GM12864 (cell line): ENCODE data around the gene PCDHA6.
"Not testable (repeated sequence)": the region's sequence is repeated elsewhere in the genome, so short reads cannot be mapped to it uniquely, and the experiment has no call there.

ENCODE experiments used
- DNase-seq: peaks from one replicate; pipeline ENCODE4 v3.0.0-alpha.2; 2011; ENCODE audit warnings: low read depth
- H3K4me3 ChIP-seq: 2 replicates; pipeline ENCODE4 v1.5.1; 2011; ENCODE audit warnings: mild to moderate bottlenecking, low read depth, low read length, control low read depth
- CTCF ChIP-seq: IDR thresholded peaks from 2 replicates; pipeline ENCODE4 v1.5.1; 2011; ENCODE audit warnings: low read depth, mild to moderate bottlenecking, moderate library complexity, low read length, control low read depth, inconsistent platforms; ENCODE audit errors: missing control alignments

PCDHA6 gene

GRCh38 chr5:140862441-140863295 is 34.9 kb downstream of the PCDHA6 start:
- no peak for DNase-seq
- no peak for TF ChIP-seq CTCF
- no peak overlapping the region for H3K4me3 ChIP-seq

GRCh38 chr5:140868721-140869554 is 41.2 kb downstream of the PCDHA6 start, which contains the start of gene PCDHA11:
Gene PCDHA11 (plus strand): TSS chr5:140868957. CDS start chr5:140869104, 147 bp downstream.
- no peak for TF ChIP-seq CTCF
- H3K4me3 ChIP-seq: no peak within 1 kb of the TSS
- DNase-seq: no peak

GRCh38 chr5:140869555-140869886 is 41.8 kb downstream of the PCDHA6 start:
- H3K4me3 ChIP-seq: no peak overlapping the region
- DNase-seq: no peak
- TF ChIP-seq CTCF: no peak

- TF ChIP-seq CTCF: no peak
- H3K4me3 ChIP-seq: no peak overlapping the region
These were observed 42.8 kb downstream of the PCDHA6 start for GRCh38 chr5:140870221-140871201.

GRCh38 chr5:140875085-140876065 is 47.6 kb downstream of the PCDHA6 start, which contains the start of gene PCDHA12:
Gene PCDHA12 (plus strand): TSS chr5:140875308. CDS start chr5:140875473, 165 bp downstream.
- H3K4me3 ChIP-seq: no peak within 1 kb of the TSS
- no peak for DNase-seq
- no peak for TF ChIP-seq CTCF

More at GRCh38 chr5:140870221-140871201, 42.8 kb downstream of the PCDHA6 start:
- no peak for DNase-seq

GRCh38 chr5:140876541-140877261 is 48.9 kb downstream of the PCDHA6 start:
- DNase-seq, H3K4me3 ChIP-seq: not testable (repeated sequence)
